ENCODE results near the gene EXOC1.

DNA sequence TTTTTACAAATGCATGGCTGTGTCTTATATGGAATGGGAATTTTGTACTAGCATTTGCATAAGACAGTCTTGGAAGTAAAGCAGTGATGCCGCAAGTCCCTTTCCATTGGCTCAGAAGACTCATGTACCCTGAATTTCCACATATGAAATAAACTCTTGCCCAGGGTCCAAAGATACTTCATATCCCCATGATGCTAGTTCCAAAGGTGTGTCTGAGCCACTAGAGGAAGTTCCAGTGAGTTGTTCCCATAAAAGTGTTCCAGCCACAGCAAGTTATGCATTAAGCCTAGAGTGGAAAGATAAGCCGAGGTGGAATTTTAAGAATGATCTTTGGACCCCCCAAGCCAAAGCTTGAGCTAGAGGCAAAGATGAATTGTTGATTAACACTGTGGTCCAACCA, 86.0 kb downstream of the EXOC1 start:
- TF ChIP-seq CTCF (IDR thresholded peaks at IDR 0.05): no peak
- TF ChIP-seq POLR2A (IDR thresholded peaks at IDR 0.05): no peak
- TF ChIP-seq POLR2AphosphoS5 (IDR thresholded peaks at IDR 0.05): no peak
